K562 (cell line): ENCODE data around the gene CPSF4. TPM values are rescaled to one million over a fixed set of nuclear protein-coding genes. Genes with fewer than 3 reads are reported as not detected.
A peak's percentile ranks its signal among the peaks of the same experiment; 100 is the strongest.

ENCODE experiments used
- C11orf30 ChIP-seq: fragments of 450-650 bp; IDR thresholded peaks from 2 replicates; pipeline ENCODE4 v1.6.1; 2016; ENCODE audit warnings: low read depth, mild to moderate bottlenecking
- FOXJ2 ChIP-seq: fragments of 200-800 bp; sonication (Bioruptor generic); IDR thresholded peaks from 2 replicates; pipeline ENCODE4 v1.6.1; 2016; ENCODE audit warnings: missing genetic modification characterization, missing compliant biosample characterization
- GTF2F1 ChIP-seq: IDR thresholded peaks from 2 replicates; pipeline ENCODE4 v1.6.1; 2011; ENCODE audit warnings: low read depth, low read length, improper control_type of control experiment
- HMGN3 ChIP-seq: IDR thresholded peaks from 2 replicates; pipeline ENCODE4 v1.6.1; 2011; ENCODE audit warnings: borderline replicate concordance, low read depth, mild to moderate bottlenecking, mixed read lengths, low read length; ENCODE audit not compliant: insufficient read length; ENCODE audit errors: extremely low read depth
- MLX ChIP-seq, 2 experiments: fragments of 450-650 bp in 1 of 2; sonication (generic) in 1 of 2; formaldehyde crosslinking; conservative IDR thresholded peaks; 2 replicates each; pipeline versions ENCODE4 v1.4.0 to v1.8.1; 2020 to 2022; ENCODE audit warnings: mild to moderate bottlenecking in 1 of 2, missing genetic modification reagents in 1 of 2
- NBN ChIP-seq: fragments of 450-650 bp; IDR thresholded peaks from 2 replicates; pipeline ENCODE4 v1.6.1; 2016; ENCODE audit warnings: low read depth, mild to moderate bottlenecking
- NEUROD1 ChIP-seq: fragments of 150-350 bp; IDR thresholded peaks from 2 replicates; pipeline ENCODE4 v1.6.1; 2014; ENCODE audit warnings: borderline replicate concordance, low read length, low read depth; ENCODE audit not compliant: partially characterized antibody
- NRF1 ChIP-seq, 2 experiments: fragments of 450-650 bp; IDR thresholded peaks in 1 of 2; conservative IDR thresholded peaks in 1 of 2; 2 replicates each; pipeline ENCODE4 v1.6.1; 2014; ENCODE audit warnings: mild to moderate bottlenecking in 2 of 2
- POLR2B ChIP-seq: fragments of 450-650 bp; IDR thresholded peaks from 2 replicates; pipeline ENCODE4 v1.6.1; 2018; ENCODE audit warnings: low read depth; ENCODE audit not compliant: partially characterized antibody
- SOX6 ChIP-seq: fragments of 450-650 bp; IDR thresholded peaks from 2 replicates; pipeline ENCODE4 v1.6.1; 2014; ENCODE audit warnings: mild to moderate bottlenecking
- TOE1 ChIP-seq, 2 experiments: fragments of 450-650 bp in 1 of 2; sonication (generic) in 1 of 2; formaldehyde crosslinking in 1 of 2; IDR thresholded peaks; 2 replicates each; pipeline versions ENCODE4 v1.7.1 to v1.8.0; 2016 to 2022; ENCODE audit warnings: borderline replicate concordance in 2 of 2, mild to moderate bottlenecking in 2 of 2, antibody characterized with exemption in 1 of 2, inconsistent platforms in 1 of 2, low read depth in 1 of 2, missing genetic modification reagents in 1 of 2, moderate library complexity in 1 of 2
- YY1 ChIP-seq, 3 experiments: IDR thresholded peaks; 2 replicates each; pipeline ENCODE4 v1.6.1; 2011; ENCODE audit warnings: low read length in 2 of 3, mild to moderate bottlenecking in 2 of 3, moderate library complexity in 2 of 3, borderline replicate concordance in 1 of 3, control low read depth in 1 of 3, low read depth in 1 of 3; ENCODE audit not compliant: insufficient read depth in 3 of 3, insufficient replicate concordance in 2 of 3, control insufficient read depth in 1 of 3, insufficient read length in 1 of 3; ENCODE audit errors: extremely low read depth in 1 of 3
- ZFP91 ChIP-seq: sonication (generic); formaldehyde crosslinking; IDR thresholded peaks from 2 replicates; pipeline ENCODE4 v1.8.0; 2022; ENCODE audit warnings: mild to moderate bottlenecking, missing genetic modification reagents
- ZNF23 ChIP-seq: fragments of 250-450 bp; sonication (Bioruptor Pico); IDR thresholded peaks from 2 replicates; pipeline ENCODE4 v1.4.0; 2020; ENCODE audit warnings: mild to moderate bottlenecking
- ZNF274 ChIP-seq: IDR thresholded peaks from 2 replicates; pipeline ENCODE4 v1.6.1; 2011; ENCODE audit warnings: low read depth, mild to moderate bottlenecking, low read length, moderate library complexity, borderline replicate concordance
- polyA plus RNA-seq, 8 experiments: library from polyadenylated mRNA; depleted of rRNA in 4 of 8; stranded (reverse) in 5 of 8; unstranded in 3 of 8; fragments of >200 nt; fragmentation: Nextera tagmentation in 2 of 8; fragmentation: Illumina TruSeq in 1 of 8; extraction: Ambion mirVana in 2 of 8; extraction: Trizol in 1 of 8; gene quantifications; 2 replicates each; pipeline versions ENCODE4 v1.2.1 to v1.2.3, GENCODE V29; 2011 to 2014; ENCODE audit warnings: inconsistent platforms in 1 of 8, missing spikeins in 1 of 8
- total RNA-seq, 7 experiments: library from RNA; depleted of rRNA in 6 of 7; stranded (reverse); fragments of >200 nt in 6 of 7; fragmentation: Illumina TruSeq in 2 of 7; extraction: Trizol in 2 of 7; gene quantifications; 2 replicates each; pipeline versions ENCODE4 v1.2.1 to v1.2.3, GENCODE V29; 2011 to 2021; ENCODE audit warnings: low replicate concordance in 1 of 7
- TF ChIP-seq, protein P1 (sequence below): fragments of 250-450 bp; sonication (Bioruptor Pico); IDR thresholded peaks from 2 replicates; pipeline ENCODE4 v1.5.0; 2021
- TF ChIP-seq, protein P2 (sequence below): fragments of 150-350 bp; conservative IDR thresholded peaks from 2 replicates; pipeline ENCODE4 v1.6.1; 2014; ENCODE audit warnings: low read length

CPSF4 gene
- total and polyA plus RNA-seq, 9 of the 15 experiments (the other 6 are each of a cell fraction or from before 2014, with no cell fraction given) = 16.9 to 118 (median 71.7) TPM

DNA sequence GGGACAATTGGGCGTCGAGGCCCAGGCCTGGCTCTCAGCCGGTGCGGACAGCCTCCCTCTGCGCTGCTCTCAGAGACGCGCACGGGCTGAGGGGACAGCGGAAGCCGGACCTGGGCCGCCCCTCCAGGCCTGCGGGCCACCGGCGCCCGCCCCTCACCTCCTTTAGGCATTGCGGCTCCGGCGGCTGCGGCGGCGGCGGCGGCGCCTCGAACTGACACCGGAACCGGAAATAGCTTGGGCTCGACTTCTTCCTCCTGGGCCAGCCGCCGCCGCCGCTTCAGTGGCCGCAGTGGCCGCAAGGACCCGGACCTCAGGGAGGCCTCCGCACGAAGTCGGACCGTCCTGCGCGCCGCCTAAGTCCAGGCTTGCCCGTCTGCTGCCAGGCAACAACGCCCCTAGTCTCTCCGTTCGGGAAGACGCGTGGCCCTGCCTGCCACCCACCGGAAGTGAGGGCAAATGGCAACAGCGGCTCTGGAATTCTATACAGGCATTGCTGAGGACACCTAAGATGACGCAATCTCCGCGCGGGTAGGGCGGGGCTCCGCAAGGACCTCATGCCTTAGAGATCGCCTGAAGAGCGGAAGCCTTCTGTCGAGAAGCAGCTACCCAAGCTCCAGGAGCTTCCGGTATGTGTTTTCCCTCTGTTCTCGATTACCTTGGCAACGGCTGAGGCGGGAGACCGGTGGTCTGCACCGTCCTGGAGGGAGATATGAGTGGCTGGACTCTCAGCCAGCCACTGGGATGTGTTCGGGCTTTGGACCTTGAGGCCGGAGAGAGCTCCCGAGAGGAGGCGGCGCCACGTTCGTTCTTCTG is 30.2 kb upstream of the CPSF4 start, which contains the start of the genes BUD31 and PDAP1 (continued):
- TF ChIP-seq GTF2F1 (peak; percentile 87; the same call in 1 of the 2 replicates), POLR2B (peak; percentile 92), NBN (peak; percentile 42; the same call in 1 of the 2 replicates), YY1 (IDR thresholded peaks at IDR 0.05; ENCODE audit: borderline replicate concordance in 1 of 3, control insufficient read depth in 1 of 3, extremely low read depth in 1 of 3, insufficient read depth in 3 of 3, insufficient read length in 1 of 3, insufficient replicate concordance in 2 of 3, low read depth in 1 of 3, low read length in 2 of 3) (peak in 2 of 3 experiments; percentile 46 to 62), TOE1 (IDR thresholded peaks at IDR 0.05; ENCODE audit: borderline replicate concordance) (peak; percentile 81), TOE1 (CRISPR knock-in tag; IDR thresholded peaks at IDR 0.05; ENCODE audit: borderline replicate concordance, low read depth) (0 out of 2 replicates have a peak, but pooled peaks have one; percentile 64), HMGN3 (peak; percentile 88), SOX6 (peak; percentile 73; the same call in 1 of the 2 replicates), ZFP91 (peak; percentile 23; the same call in 1 of the 2 replicates), FOXJ2 (tag) (peak; percentile 65; the same call in 1 of the 2 replicates), ZNF274 (no peak), MLX (CRISPR knock-in tag; conservative IDR thresholded peaks at IDR 0.05) (0 out of 4 replicates have a peak, but pooled peaks of 1 of the 2 experiments have one; percentile 61), C11orf30 (peak; percentile 90), ZNF23 (CRISPR knock-in tag) (no peak), NRF1 (conservative IDR thresholded peaks at IDR 0.05 in 1 of 2, IDR thresholded peaks at IDR 0.05 in 1 of 2) (peak; percentile 65 to 72), NEUROD1 (peak; percentile 86)
- TF ChIP-seq, protein P1, sequence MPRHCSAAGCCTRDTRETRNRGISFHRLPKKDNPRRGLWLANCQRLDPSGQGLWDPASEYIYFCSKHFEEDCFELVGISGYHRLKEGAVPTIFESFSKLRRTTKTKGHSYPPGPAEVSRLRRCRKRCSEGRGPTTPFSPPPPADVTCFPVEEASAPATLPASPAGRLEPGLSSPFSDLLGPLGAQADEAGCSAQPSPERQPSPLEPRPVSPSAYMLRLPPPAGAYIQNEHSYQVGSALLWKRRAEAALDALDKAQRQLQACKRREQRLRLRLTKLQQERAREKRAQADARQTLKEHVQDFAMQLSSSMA (CRISPR knock-in tag) = 0 out of 2 replicates have a peak, but pooled peaks have one; percentile 47
- TF ChIP-seq, protein P2, sequence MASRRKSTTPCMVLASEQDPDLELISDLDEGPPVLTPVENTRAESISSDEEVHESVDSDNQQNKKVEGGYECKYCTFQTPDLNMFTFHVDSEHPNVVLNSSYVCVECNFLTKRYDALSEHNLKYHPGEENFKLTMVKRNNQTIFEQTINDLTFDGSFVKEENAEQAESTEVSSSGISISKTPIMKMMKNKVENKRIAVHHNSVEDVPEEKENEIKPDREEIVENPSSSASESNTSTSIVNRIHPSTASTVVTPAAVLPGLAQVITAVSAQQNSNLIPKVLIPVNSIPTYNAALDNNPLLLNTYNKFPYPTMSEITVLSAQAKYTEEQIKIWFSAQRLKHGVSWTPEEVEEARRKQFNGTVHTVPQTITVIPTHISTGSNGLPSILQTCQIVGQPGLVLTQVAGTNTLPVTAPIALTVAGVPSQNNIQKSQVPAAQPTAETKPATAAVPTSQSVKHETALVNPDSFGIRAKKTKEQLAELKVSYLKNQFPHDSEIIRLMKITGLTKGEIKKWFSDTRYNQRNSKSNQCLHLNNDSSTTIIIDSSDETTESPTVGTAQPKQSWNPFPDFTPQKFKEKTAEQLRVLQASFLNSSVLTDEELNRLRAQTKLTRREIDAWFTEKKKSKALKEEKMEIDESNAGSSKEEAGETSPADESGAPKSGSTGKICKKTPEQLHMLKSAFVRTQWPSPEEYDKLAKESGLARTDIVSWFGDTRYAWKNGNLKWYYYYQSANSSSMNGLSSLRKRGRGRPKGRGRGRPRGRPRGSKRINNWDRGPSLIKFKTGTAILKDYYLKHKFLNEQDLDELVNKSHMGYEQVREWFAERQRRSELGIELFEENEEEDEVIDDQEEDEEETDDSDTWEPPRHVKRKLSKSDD = peak; percentile 80
